GM19240 (cell line): ENCODE measurements around the gene VPS16.

Source experiments
- DNase-seq: peaks from one replicate; pipeline ENCODE4 v3.0.0; 2011; ENCODE audit warnings: low spot score; ENCODE audit not compliant: insufficient read length

VPS16 gene

DNA sequence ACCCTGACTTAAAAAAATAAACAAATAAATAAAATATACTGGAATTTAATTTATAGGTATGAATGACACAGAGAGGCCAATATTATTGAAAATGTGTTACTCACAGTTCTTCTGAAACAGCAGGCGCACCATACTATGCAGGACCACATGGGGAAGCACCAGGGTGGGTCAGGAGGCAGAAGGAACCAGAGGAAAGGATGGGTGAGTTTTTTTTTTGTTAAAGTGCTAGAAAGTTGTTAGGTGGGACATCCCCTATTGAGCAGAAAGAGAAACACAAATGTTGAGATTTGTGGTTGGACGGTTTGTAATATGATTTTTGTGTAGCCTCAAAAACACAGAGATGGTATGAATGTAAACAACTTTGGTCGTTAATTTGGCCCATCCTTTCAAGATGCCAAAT lies 58.7 kb downstream of the VPS16 start:
- DNase-seq, result no peak

DNA sequence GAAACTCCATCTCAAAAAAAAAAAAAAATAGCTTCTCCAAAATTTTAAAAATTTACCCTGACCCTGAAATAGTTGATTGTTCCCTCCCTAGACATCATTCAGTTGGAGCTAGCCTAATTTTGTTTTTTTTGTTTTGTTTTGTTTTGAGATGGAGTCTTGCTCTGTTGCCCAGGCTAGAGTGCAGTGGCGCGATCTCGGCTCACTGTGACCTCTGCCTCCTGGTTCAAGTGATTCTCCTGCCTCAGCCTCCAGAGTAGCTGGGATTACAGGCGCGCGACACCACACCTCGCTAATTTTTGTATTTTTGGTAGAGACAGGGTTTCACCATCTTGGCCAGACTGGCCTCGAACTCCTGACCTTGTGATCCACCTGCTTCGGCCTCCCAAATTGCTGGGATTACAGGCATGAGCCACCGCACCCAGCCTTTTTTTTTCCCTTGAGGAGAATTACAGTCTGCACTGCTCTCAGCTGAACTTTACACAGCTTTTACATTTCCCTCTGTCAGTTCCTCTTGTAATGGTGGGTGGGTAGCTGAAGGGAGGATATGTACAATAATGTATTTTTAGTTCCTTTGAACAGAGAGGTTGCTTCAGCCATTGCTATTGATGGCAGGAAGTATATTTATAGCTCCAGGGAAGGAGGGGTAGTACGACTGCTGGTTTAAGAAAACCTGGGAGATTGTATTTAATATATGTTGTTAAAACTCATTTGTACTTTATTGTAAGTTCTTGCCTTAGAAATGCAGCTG lies 60.5 kb downstream of the VPS16 start:
- DNase-seq, result no peak

DNA sequence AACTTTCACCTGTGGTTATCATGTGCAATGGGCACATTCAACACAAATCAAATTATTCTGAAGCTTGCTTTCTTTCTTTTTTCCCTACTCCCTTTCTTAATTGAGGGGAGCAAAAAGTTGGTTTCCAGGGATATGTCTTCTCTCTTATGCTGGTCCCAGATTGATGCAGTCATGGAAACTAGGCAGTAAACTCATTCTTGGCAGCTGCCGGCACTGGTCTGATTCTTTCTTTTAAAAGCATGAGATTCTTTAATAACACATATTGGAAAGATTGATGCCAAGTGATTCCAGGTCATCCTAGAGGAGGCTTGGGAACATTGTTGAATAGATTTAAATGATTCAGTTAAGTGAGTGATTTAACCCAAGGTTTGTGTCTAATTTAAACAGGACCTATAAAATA lies 61.7 kb downstream of the VPS16 start:
- no peak for DNase-seq

DNA sequence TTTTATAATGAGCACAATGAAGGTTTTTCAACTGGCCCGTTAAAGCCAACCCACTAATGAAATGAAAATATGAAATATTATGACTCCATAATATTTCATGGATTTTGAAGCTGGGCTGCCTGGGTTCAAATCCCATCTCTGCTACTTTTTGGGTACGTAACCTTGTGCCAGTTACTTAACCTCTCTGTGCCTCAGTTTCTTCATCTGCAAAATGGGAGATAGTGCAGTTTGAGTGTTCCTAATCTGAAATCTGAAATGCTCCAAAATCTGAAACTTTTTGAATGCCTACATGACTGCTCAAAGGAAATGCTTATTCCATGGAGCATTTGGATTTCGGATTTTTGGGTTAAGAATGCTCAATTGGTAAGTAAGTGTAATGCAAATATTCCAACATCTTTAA lies 62.3 kb downstream of the VPS16 start:
- no peak for DNase-seq

DNA sequence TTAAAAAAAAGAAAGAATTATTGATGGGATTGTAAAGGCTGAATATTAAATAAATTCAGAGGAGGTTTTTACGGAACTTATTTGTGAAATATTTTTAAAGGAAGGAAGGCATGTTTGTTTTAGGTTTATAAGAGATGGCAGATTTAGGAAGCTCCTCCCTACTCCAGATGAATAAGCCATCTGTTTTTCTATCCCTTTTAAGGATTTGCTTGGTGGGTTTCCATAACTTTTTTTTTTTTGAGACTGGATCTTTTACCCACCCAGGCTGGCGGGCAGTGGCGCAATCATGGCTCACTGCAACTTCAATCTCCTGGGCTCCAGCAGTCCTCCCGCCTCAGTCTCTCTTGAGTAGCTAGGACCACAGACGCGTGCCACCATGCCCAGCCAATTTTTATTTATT lies 63.1 kb downstream of the VPS16 start:
- no peak for DNase-seq

DNA sequence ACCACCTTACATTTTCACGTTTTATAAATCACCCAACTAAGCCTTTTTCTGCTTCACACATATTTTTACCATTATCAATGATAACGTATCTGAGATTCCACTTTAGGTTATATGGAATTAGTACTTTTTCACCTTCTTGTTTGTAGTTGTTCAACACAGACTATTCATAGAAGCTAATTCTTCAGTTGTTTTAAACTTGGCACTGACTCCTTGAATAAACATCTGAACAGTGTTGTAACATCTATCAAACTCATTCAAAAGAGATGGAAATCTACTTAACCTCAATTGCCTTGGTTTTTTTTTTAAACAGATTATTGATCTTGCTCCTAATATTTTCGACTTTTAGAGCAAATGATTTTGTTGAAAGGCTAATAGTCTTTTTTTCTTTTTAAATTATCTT lies 67.0 kb downstream of the VPS16 start:
- no peak for DNase-seq

DNA sequence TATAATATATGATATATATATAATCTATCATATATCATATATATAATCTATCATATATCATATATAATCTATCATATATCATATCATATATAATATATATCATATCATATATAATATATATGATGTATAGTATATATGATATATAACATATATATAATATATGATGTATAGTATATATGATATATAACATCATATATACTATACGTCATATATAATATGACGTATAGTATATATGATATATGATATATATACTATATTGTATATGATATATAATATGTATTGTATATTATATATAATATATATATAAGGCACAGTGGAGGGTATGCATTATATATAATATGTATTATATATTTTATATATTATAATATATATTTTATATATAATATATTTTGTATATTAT lies 69.4 kb downstream of the VPS16 start:
- DNase-seq, result no peak

DNA sequence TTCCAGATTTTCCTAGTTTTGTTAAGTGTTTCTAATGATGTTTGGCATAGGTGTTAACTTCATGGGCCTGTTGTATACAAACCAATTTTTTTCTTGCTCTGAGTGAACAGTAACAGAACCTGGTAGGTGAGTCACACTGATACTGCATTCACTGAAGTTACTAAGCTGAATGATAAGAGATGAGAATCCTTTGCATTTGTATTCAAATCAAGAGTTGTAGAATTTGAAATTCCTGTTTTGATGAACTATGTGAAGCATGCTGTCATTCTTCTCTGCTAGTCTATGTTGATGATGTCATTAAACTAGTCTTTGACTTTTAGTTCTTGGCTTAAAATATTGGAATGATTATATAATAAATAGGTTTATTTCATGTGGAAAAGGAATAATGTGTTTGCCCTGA lies 70.7 kb downstream of the VPS16 start:
- DNase-seq, result no peak

DNA sequence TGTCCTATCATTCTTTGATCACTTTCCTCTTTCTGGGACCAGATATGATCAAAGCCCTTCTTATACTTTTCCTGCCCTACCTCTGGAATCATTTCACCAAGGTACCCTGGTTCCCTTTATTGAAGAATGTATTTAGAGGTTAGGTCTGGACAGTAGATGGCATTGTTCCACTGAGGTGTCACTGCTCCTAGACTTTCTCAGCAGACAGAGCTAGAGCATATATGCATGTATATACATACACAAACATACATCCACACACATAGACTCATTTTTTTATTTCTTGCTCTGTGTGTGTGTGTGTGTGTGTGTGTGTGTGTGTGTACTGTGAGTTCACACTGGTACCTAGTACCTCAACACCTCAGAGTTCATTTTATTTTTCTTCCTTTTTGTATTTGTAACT lies 73.6 kb downstream of the VPS16 start:
- DNase-seq, result no peak
